T-helper 22 cell (primary cell): ENCODE results near the gene GNAS-AS1.
"Not testable (repeated sequence)": the region's sequence is repeated elsewhere in the genome, so short reads cannot be mapped to it uniquely, and the experiment has no call there.

ENCODE experiments used
- DNase-seq: peaks from one replicate; pipeline ENCODE4 v3.0.0-alpha.2; 2020; ENCODE audit warnings: low read depth

The GNAS-AS1 gene

DNA sequence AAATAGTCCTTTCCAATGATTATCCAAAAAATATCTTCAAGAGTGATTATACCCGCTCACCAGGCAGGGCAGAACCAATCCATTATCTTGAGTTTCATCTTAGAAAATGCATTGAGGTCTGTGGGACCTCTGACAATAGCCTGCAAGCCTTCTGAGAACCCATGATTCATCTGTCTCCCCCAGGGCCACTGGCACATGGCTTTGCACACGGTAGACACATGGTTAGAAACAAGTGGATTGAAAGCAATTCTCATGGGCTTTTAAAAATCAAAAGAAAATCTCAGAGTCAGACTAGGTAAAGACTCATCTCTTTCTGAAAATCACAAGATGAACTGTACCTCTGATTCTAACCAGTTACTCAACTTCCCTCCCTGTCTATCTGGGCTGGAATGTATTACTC, 15.5 kb downstream of the GNAS-AS1 start:
- no peak for DNase-seq

DNA sequence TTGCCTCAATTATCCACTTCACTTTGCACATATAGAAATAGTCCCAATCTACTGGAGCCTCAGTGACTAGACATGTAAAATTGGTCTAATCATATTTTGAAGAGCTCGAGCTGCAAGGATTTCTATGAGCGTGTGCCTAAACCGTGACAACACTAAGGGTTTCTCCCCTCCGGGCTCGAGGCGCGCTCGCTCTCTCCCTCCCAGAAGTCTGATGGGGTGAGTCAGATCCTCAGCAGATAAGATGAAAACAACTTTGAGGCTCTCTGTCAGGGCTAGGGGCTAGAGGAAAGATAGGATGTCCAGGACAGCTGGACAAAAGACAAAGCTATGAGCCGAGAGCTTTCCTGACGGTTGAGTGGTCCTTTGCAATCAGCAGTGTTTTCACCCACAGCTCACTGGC, 16.8 kb downstream of the GNAS-AS1 start:
- DNase-seq, result no peak

DNA sequence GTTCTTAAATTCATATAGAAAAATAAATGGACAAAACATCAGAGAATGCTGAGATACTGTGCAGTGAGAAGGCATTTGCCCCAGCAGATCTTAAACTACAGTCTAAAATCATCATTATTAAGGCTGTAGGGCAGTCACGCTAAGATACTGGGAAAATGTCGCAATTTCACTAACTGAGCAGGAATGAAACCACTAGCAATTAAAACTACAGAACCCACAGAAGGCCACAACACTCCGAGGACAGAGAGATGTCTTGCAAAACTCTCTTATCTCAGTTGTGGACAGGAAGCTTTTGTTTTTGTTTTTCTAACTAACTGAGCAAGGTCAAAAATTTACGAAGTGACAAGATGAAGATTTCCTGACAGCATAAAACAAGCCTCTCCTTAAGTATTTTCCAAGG, 18.2 kb downstream of the GNAS-AS1 start:
- no peak for DNase-seq

DNA sequence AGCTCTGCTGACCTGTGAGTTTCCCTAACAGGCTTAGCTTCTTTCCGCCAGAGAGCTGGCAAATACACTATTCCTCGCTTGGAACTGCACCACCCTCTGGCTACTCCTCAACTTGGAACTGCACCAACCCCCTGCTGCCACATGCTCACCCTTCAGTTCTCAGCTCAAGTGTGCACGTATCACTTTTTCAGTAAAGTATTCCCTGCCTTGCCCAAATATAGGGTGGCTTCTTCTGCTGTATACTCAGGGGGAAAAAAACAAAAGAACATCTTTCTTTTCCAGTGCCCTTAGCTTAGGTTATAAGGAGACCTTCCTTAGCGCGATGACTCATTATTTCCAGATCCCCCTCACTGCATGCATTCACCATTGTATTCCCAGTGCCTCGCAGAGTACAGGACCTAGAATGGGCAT, 21.2 kb downstream of the GNAS-AS1 start:
- no peak for DNase-seq

DNA sequence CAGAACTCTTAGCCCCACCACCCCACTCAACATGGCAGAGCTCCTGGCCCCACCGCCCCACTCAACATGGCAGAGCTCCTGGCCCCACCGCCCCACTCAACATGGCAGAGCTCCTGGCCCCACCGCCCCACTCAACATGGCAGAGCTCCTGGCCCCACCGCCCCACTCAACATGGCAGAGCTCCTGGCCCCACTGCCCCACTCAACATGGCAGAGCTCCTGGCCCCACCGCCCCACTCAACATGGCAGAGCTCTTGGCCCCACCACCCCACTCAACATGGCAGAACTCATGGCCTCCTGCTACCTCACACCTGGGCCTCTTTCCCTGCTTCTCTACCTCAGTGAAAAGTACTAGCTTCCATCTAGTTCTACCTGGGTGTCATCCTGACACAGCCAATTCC, 21.9 kb downstream of the GNAS-AS1 start:
- not testable (repeated sequence) for DNase-seq

DNA sequence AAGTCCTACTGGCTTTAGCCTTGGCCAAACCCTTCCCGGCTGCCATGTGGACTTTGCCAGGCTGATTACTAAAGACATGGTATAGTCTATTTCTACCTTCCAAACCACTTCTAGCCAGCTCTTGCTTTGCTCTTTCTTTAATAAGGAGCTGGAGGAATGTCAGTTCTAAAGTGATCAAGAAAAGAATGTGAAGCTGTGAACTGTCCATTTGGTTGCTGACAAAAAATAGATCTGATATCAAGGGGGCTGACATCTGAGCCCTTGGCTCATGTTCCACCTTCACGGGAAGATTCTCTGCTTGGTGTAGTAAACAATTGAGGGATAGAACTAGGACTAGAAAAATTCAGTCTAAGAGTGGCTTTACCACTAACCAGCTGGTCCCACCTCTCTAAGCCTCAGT, 22.6 kb downstream of the GNAS-AS1 start:
- no peak for DNase-seq

DNA sequence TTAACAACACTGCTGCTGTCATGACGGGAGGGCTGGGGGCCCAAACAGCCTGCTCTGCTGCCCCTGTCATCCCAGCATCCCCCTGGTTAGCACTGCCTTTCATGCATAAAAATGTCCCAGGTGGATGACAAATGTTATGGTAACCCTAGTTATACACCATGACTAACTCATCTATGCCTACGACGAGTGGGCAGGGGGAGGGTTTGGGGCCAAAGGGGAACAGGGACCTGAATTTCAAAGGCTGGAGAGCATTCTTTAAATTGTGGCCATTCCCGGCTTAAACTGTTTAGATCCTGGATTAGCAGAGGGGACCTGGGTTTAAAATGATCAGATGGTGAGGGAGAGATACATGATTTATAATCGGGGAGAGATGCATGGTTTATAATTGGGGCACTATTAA, 24.4 kb downstream of the GNAS-AS1 start:
- no peak for DNase-seq

DNA sequence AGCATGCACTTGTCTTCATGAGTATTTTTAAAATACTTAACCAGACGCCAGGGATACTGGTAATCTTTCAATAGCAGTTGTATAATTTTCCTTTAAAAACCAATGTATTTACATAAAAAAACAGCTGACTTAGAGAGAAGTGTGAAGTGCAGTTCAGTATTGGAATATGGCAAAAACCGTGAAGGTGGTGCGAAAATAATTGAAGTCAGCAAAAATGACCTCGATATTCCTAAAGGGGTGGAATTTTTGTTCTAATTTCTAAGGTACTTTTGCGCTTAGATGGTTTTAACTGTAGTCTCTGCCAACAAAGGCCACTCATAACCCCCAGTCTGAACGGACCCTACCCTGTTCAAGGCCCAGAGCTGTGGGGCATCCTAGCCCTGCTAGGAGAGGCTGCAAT, 25.3 kb downstream of the GNAS-AS1 start:
- no peak for DNase-seq

DNA sequence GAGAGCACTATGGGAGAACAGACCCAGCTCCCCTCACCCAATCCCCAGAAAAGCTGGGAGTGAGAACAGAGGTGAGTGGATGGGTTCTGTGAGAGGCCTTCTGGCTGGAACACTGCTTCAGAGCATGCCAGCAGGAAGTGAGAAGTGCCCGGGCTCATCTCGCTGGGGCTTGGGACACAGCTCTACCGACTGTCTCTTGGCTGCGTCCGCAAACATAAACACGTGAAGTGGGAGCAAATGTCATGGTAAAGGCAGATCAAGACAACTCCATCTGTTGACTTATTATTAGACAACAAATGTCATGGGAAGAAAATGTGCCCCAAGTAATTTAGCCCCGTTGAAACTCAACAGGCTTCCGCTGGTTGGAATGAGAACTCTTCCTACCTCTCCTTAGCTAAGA, 25.9 kb downstream of the GNAS-AS1 start:
- no peak for DNase-seq

DNA sequence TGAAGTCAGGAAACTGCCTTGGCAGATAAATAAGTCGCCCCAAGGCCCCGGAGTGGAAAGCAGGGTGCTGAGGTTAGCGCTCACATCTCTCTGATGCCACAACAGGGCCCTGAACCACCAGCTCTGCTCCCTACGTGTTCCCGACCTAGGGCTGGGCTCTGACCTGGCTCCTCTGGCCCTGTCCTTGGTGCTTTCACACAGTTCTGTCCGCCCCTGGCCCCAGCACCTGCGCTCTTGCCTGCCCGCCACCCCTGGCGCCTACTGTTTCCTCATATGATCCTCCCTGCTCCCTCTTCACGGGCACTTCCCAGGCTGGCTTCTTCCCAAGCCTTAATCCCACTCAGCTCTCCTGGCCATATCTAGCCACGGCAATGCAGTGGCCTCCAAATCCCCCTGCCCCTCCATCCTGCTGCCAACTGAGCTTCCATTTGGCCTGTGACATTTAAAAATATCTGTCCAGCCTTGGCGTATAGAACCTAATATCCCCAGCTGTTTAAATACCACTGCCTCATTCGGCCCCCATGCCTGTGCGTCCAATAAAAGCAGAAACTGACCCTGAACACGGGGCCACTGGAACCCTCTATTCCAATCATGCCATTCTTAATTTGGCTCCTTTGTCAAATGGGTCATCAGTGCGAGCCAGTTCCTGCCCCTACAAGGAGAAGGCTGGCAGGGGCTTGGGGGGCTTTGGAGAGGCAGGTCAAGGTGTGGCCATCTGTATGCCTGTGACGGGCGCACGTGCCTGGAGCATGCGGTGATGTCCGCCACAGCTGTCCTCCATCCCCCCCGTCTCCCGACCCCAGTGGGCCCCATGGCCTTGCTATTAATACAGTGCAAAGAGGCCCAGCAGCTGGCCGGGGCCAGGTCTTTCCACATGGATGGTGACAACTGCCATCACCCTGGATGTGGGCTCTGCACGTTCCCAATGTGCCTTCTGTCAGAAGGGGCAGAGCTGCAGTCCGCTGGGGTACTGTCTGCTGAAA, 27.7 kb downstream of the GNAS-AS1 start:
- no peak for DNase-seq

DNA sequence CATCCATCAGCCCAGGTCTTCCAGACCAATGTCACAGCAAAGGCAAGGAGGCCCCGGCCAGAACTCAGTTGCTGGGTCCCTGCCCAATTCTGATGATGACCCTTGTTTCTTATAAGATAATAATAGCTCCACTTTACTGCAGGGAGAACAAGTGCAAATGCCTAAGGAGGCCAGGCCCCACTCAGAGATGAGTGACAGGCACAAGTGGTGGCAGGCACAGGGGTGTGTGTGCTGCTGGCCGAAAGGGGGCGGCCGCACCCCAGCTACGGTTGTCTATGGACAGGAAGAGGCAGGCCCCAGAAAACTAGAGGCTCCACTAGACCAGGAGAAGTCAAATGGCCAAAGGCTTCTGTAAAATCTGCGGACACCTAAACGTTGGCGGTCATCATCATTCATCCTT, 28.6 kb downstream of the GNAS-AS1 start:
- no peak for DNase-seq

DNA sequence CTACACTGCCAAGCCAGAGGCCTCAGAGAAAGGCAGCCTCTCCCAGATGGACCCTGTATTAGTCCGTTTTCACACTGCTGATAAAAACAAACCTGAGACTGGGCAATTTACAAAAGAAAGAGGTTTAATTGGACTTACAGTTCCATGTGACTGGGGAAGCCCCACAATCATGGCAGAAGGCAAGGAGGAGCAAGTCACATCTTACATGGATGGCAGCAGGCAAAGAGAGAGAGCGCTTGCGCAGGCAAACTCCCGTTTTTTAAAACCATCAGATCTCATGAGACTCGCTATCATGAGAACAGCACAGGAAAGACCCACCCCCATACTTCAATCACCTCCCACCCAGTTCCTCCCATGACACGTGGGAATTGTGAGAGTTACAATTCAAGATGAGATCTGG, 30.2 kb downstream of the GNAS-AS1 start:
- not testable (repeated sequence) for DNase-seq

DNA sequence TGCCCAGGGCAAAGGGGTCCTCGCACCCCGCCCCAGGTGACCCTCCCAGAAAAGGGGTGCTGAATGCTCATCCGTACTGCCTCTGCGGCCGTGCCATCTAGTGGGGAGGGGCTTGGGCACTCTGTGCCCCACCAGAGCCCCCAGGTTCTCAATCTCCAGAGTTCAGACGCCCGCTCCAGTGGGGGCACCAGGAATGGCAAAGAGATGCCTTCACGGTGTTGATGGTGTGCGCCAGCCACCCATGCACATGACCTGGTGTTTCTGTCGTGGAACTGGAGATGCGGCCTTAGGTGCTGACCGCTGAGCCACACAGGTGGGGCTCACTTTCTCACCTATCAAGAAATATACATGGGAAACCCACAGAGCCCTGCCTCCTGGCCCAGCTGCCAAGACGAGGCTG, 30.8 kb downstream of the GNAS-AS1 start:
- DNase-seq, result no peak

DNA sequence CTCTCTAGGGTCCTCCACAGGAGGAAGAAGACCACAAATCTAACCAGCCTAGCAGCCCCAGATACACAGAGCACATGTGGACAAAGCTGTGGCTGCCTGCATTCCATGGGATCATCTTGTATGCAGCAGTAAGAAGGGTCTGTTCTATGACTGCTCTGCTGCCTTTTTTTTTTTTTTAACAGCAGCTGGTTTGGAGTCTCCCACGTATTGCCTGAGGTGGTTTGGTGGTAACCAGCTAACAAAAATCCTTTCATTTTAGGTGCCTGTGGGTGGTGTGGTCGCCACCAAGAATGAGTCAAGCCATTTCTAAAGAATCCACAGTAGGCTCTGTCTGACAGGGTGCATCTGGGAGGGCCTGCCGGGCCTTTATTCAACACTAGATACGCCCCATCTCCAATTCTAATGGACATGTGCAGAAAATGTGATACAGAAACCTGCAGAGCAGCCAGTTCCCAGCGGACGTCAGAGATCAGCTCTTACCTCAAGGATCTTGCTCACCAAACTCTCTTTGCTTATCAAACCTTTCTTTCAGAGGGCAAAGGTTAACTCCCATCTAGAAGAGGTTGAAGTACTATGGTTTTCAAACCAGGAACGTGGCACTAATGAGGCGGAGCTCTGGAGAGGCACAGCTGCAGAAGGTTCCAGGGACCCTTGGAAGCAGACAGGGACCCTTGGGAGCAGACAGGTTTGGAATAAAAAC, 32.0 kb downstream of the GNAS-AS1 start:
- DNase-seq, result no peak

DNA sequence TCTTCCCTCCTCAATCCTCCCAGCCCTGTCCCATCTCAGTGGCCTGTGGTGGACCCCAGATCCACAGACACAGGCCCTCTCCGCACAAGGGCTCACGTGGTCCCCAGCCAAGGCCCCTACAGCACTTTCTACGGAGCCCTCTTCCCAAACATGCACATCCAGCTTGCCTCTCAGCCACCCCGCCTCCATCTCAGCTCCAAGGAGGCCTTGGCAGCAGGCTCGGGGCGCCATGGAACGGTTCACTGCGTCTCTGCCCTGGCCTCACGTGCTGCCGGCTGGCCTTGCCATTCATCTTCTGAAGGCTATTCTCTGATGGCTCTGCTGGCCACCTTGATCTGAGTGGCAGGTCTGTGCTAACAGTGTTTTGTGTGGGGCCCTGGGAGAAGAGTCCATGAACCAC, 33.0 kb downstream of the GNAS-AS1 start:
- no peak for DNase-seq

DNA sequence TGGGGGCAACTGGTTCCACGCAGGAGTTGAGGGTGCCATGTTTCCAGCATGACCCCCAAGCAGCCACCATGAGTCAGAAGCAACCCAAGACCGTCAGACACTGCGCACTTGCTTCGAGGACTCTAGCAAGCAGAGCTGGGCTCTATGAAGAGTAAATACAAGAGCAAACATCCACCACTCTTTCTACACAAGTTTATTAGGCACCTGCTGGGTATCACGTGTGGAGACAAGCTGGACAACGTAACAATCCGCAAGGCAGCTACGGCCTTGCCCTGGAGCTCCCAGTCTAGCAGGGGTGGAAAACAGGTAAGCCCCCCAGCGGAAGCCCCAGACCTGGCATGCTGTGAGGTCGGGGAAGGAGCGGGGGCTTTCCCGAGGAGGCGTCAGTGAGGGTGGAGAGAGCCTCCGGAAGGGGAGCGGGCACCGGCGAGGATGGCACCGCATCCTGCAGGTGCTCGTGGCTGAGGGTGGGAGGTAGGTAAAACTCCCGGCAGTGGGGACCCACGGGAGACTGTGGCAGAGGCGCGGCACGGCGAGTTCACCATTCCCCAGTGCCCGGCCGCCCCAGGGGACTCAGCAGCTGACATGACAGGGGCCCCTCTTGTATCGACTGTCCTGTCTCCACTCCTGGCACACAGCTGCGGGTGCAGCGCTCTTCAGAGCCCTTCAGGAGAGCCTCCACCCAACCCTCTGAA, 33.6 kb downstream of the GNAS-AS1 start:
- DNase-seq, result no peak

DNA sequence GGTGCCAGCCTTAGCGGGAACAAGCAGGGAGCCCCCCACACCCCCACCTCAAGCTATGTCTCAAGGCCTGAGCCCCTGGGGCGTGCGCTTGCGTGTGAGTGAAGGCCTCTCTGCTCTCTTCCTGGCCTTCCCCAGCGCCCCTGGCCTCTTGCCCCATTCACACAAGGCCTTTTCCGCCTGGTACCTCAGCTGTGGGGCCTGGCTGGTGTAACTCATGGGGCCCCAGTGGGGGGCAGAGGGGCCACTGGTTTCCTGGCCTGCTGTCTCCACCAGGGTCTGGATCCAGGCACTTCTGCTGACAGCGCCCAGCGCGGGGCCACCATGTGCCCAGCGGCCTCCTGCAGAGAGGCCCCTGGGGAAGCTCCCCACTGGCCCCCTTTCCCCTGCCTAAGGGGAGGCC, 34.7 kb downstream of the GNAS-AS1 start:
- no peak for DNase-seq

DNA sequence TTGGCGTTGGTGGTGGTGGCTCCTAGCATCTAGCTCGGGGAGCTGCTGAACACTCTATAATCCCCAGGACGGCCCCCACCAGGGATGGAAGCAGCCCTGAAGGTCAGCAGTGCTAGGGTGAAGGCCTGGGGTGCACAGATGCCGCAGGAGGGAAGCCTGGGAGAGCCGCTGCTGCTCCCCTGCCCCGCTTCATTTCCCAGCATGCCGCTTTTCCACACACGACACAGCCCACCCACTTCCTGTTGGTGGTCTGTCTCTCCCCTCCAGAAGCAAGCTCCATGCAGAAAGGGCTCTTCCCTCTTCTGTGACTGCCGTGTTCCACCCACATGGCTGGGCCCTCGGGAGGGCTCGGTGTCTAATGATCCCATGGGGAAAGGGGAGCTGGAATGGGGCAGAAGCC, 35.3 kb downstream of the GNAS-AS1 start:
- no peak for DNase-seq

DNA sequence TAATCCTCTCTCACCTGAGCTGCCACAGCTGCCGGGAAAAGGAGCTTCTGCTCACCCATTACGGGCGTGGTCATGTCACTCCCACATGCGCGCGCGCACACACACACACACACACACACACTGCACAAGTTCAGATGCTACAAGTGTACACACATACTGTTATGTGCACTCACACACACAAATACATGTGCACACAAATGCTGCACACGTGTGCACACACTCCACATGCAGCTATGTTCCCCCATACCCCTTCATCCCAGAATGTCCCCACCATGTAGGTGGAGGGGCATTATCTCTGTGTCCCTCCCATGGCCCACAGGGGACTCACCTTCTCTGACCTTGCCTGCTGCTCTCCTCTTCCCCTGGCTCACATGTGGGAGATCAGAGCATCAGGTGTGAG, 37.3 kb downstream of the GNAS-AS1 start:
- DNase-seq, result no peak

DNA sequence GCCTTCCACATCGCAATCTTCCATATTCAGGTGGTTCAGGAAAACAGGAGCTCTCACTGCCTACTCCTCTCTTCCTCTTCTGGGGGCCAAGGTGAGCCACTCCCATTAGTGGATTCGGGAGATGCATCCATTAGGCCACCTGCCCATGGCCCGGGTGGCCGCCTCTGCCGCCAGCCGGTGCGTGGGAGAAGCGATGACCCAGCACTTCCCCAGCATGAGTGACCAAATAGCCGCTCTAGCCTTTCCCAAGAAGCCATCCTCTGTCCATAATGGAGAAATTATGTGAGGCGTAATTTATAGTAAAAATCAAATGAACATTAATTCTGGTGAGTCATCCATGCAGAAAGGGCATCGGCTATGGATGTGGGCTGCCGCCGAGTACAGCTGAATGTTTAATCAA, 39.4 kb downstream of the GNAS-AS1 start:
- no peak for DNase-seq

DNA sequence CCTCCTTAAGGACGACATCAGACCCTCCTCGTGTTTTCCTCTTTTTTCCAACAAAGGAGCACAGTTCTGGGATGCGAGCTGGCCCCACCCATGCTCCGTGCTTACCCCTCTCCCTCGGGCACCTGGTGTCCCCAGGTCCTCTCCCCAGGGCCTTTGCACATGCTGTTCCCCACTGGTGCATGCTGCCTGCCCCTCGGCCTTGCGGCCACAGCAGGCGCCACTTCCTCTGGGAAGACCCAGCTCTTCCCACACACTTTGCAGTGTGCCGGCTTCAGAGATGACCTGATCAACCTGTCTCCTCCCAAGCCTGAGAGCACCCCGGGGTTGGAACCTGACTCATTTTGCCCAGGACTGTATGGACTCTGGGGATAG, 39.8 kb downstream of the GNAS-AS1 start:
- DNase-seq, result no peak

DNA sequence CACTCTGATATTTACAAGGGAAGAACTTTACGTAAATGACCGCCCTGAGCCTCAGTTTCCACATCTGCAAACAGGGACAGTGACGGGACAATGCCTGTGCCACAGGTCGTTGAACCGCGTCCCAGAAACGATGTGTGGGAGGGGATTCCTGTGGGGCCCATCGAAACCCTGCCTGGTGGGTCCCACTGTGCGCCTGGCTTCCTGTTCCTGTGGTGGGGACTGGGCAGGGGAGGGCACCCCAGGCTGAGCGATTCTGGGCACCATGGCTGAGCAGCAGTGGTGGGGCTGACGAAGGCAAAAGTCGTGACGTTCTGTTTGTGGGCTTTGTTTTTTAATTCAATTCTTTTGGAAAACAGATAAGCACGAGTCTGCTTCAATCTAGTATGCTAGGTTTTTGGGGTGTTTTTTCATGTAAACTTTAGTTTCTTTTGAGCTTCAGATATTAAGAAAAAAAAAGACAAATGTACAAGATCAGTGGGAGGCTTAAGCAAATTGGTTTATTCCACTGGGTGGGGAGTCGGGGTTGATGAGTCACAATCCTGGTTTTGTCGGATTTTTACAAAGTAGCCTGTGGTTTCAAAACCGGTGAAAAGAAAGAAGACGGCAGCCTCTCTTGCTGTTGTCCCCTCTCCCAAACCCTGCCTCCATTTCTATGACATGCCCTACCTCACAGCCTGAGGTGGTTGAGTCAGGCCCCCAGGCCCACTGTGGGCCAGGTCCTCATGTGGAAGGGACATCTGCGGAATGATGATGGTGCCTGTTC, 40.4 kb downstream of the GNAS-AS1 start:
- no peak for DNase-seq
